GM21576 (cell line): ENCODE data around the gene TCF7L2.

ENCODE experiments used
- ATAC-seq: cut with Tn5 transposase; IDR thresholded peaks from one replicate; pipeline ENCODE4 v1.9.1; 2021; ENCODE audit warnings: mild to moderate bottlenecking, moderate library complexity; ENCODE audit not compliant: unreplicated experiment

Gene TCF7L2

GRCh38 chr10:113115556-113115955 lies 165.5 kb downstream of the TCF7L2 start:
- no peak for ATAC-seq

GRCh38 chr10:113118882-113119281 lies 168.8 kb downstream of the TCF7L2 start:
- ATAC-seq, result no peak

- no peak for ATAC-seq
Observed at GRCh38 chr10:113119801-113120200, 169.8 kb downstream of the TCF7L2 start.

GRCh38 chr10:113121153-113121552 lies 171.1 kb downstream of the TCF7L2 start:
- ATAC-seq, result no peak

- ATAC-seq, result no peak
Observed at GRCh38 chr10:113122947-113123346, 172.9 kb downstream of the TCF7L2 start.

- ATAC-seq, result no peak
Observed at GRCh38 chr10:113124724-113125123, 174.7 kb downstream of the TCF7L2 start.

- ATAC-seq, result no peak
Observed at GRCh38 chr10:113125612-113126011, 175.6 kb downstream of the TCF7L2 start.

GRCh38 chr10:113126229-113127201 lies 176.5 kb downstream of the TCF7L2 start:
- no peak for ATAC-seq

GRCh38 chr10:113127261-113127900 lies 177.3 kb downstream of the TCF7L2 start:
- ATAC-seq, result no peak

- no peak for ATAC-seq
Observed at GRCh38 chr10:113127901-113128283, 177.8 kb downstream of the TCF7L2 start.

- ATAC-seq, result no peak
Observed at GRCh38 chr10:113128450-113129070, 178.5 kb downstream of the TCF7L2 start.

- no peak for ATAC-seq
Observed at GRCh38 chr10:113129117-113129516, 179.1 kb downstream of the TCF7L2 start.

GRCh38 chr10:113130014-113130641 lies 180.1 kb downstream of the TCF7L2 start:
- no peak for ATAC-seq

- ATAC-seq, result no peak
Observed at GRCh38 chr10:113131613-113132261, 181.7 kb downstream of the TCF7L2 start.

- ATAC-seq, result no peak
Observed at GRCh38 chr10:113132591-113133121, 182.6 kb downstream of the TCF7L2 start.

GRCh38 chr10:113133497-113134115 lies 183.6 kb downstream of the TCF7L2 start:
- ATAC-seq, result no peak

GRCh38 chr10:113135025-113135424 lies 185.0 kb downstream of the TCF7L2 start:
- no peak for ATAC-seq

- ATAC-seq, result no peak
Observed at GRCh38 chr10:113137941-113138685, 188.1 kb downstream of the TCF7L2 start.

- no peak for ATAC-seq
Observed at GRCh38 chr10:113138937-113139585, 189.0 kb downstream of the TCF7L2 start.
